ENCODE results near the gene NAA40.
"Not testable (repeated sequence)": the region's sequence is repeated elsewhere in the genome, so short reads cannot be mapped to it uniquely, and the experiment has no call there.

The NAA40 gene

GRCh38 chr11:63958008-63958407 lies 19.2 kb downstream of the NAA40 start:
- no peak overlapping the region for H3K27ac ChIP-seq (ENCODE audit: low read length)
- no peak overlapping the region for H3K4me2 ChIP-seq (ENCODE audit: low read depth, low read length)
- no peak overlapping the region for H3K9ac ChIP-seq (ENCODE audit: low read length)

GRCh38 chr11:63961608-63962412 lies 23.0 kb downstream of the NAA40 start:
- H3K9me3 ChIP-seq (replicated peaks; ENCODE audit: insufficient read depth, low read length), result no peaks in the 10 kb centered on the region
- H3K79me2 ChIP-seq (ENCODE audit: low read length), result no peaks in the 10 kb centered on the region
- H3K27me3 ChIP-seq (replicated peaks; ENCODE audit: insufficient read depth, low read length), result no peaks in the 10 kb centered on the region
- H3K36me3 ChIP-seq (replicated peaks; ENCODE audit: insufficient read depth, low read length), result no peaks in the 10 kb centered on the region
- no peaks in the 10 kb centered on the region for H3F3A ChIP-seq (ENCODE audit: insufficient read depth, low read length)
- TF ChIP-seq EZH2 (optimal IDR thresholded peaks at IDR 0.05; ENCODE audit: low read depth, low read length) (no peak), CTCF (IDR thresholded peaks at IDR 0.05; ENCODE audit: low read length) (no peak), EZH2phosphoT487 (IDR thresholded peaks at IDR 0.05; ENCODE audit: low read length) (no peak)
- no peak overlapping the region for H3K4me3 ChIP-seq (ENCODE audit: low read length)
- H3K9me2 ChIP-seq (replicated peaks; ENCODE audit: insufficient read depth, low read length), result no peaks in the 10 kb centered on the region
- H4K20me1 ChIP-seq (ENCODE audit: insufficient read depth, low read length), result no peaks in the 10 kb centered on the region
- no peak overlapping the region for H2AFZ ChIP-seq (ENCODE audit: low read length)
- no peak overlapping the region for H3K9ac ChIP-seq (ENCODE audit: low read length)
- no peaks in the 10 kb centered on the region for H3K4me1 ChIP-seq (ENCODE audit: low read length)
- H3K27ac ChIP-seq (ENCODE audit: low read length), result no peak overlapping the region
- H3K4me2 ChIP-seq (ENCODE audit: low read depth, low read length), result no peak overlapping the region
- no peak for DNase-seq

More at GRCh38 chr11:63958008-63958407, 19.2 kb downstream of the NAA40 start:
- no peak for TF ChIP-seq EZH2 (optimal IDR thresholded peaks at IDR 0.05; ENCODE audit: low read depth, low read length)
- no peak for TF ChIP-seq CTCF (IDR thresholded peaks at IDR 0.05; ENCODE audit: low read length)
- no peak for TF ChIP-seq EZH2phosphoT487 (IDR thresholded peaks at IDR 0.05; ENCODE audit: low read length)
- no peaks in the 10 kb centered on the region for H3K9me3 ChIP-seq (replicated peaks; ENCODE audit: insufficient read depth, low read length)
- no peak overlapping the region for H3K4me3 ChIP-seq (ENCODE audit: low read length)
- no peaks in the 10 kb centered on the region for H3K9me2 ChIP-seq (replicated peaks; ENCODE audit: insufficient read depth, low read length)
- no peaks in the 10 kb centered on the region for H3K4me1 ChIP-seq (ENCODE audit: low read length)
- no peaks in the 10 kb centered on the region for H3K36me3 ChIP-seq (replicated peaks; ENCODE audit: insufficient read depth, low read length)
- no peaks in the 10 kb centered on the region for H4K20me1 ChIP-seq (ENCODE audit: insufficient read depth, low read length)
- DNase-seq, result no peak
- H2AFZ ChIP-seq (ENCODE audit: low read length), result no peak overlapping the region
- no peaks in the 10 kb centered on the region for H3K27me3 ChIP-seq (replicated peaks; ENCODE audit: insufficient read depth, low read length)
- no peaks in the 10 kb centered on the region for H3K79me2 ChIP-seq (ENCODE audit: low read length)
- no peaks in the 10 kb centered on the region for H3F3A ChIP-seq (ENCODE audit: insufficient read depth, low read length)

- not testable (repeated sequence) for H3K9me3 ChIP-seq (replicated peaks; ENCODE audit: insufficient read depth, low read length); H3K4me1 ChIP-seq (ENCODE audit: low read length); H3K9ac ChIP-seq (ENCODE audit: low read length); H2AFZ ChIP-seq (ENCODE audit: low read length); H3K4me3 ChIP-seq (ENCODE audit: low read length); H3F3A ChIP-seq (ENCODE audit: insufficient read depth, low read length); DNase-seq; H3K27ac ChIP-seq (ENCODE audit: low read length); H3K4me2 ChIP-seq (ENCODE audit: low read depth, low read length); H3K36me3 ChIP-seq (replicated peaks; ENCODE audit: insufficient read depth, low read length); H3K9me2 ChIP-seq (replicated peaks; ENCODE audit: insufficient read depth, low read length); H3K27me3 ChIP-seq (replicated peaks; ENCODE audit: insufficient read depth, low read length); H3K79me2 ChIP-seq (ENCODE audit: low read length); H4K20me1 ChIP-seq (ENCODE audit: insufficient read depth, low read length)
Observed at GRCh38 chr11:63963895-63964294, 25.1 kb downstream of the NAA40 start.

GRCh38 chr11:63966444-63966843 lies 27.6 kb downstream of the NAA40 start:
- Histone ChIP-seq H3K27me3 (replicated peaks; ENCODE audit: insufficient read depth, low read length) (no peaks in the 10 kb centered on the region), H3F3A (ENCODE audit: insufficient read depth, low read length) (no peaks in the 10 kb centered on the region), H3K9me2 (replicated peaks; ENCODE audit: insufficient read depth, low read length) (no peaks in the 10 kb centered on the region), H3K9me3 (replicated peaks; ENCODE audit: insufficient read depth, low read length) (no peaks in the 10 kb centered on the region), H3K4me1 (ENCODE audit: low read length) (no peaks in the 10 kb centered on the region), H3K27ac (ENCODE audit: low read length) (no peak overlapping the region), H3K9ac (ENCODE audit: low read length) (no peak overlapping the region), H3K36me3 (replicated peaks; ENCODE audit: insufficient read depth, low read length) (no peaks in the 10 kb centered on the region), H3K4me3 (ENCODE audit: low read length) (no peak overlapping the region), H3K79me2 (ENCODE audit: low read length) (no peaks in the 10 kb centered on the region), H4K20me1 (ENCODE audit: insufficient read depth, low read length) (no peaks in the 10 kb centered on the region), H3K4me2 (ENCODE audit: low read depth, low read length) (no peak overlapping the region), H2AFZ (ENCODE audit: low read length) (no peak overlapping the region)
- no peak for DNase-seq
- TF ChIP-seq EZH2phosphoT487 (IDR thresholded peaks at IDR 0.05; ENCODE audit: low read length), result no peak
- no peak for TF ChIP-seq EZH2 (optimal IDR thresholded peaks at IDR 0.05; ENCODE audit: low read depth, low read length)
- TF ChIP-seq CTCF (IDR thresholded peaks at IDR 0.05; ENCODE audit: low read length), result no peak
